Glutamatergic neuron (in vitro differentiated cells): ENCODE data around the gene NPPA. TPM values are rescaled to one million over a fixed set of nuclear protein-coding genes. Genes with fewer than 3 reads are reported as not detected.
A peak's percentile ranks its signal among the peaks of the same experiment; 100 is the strongest.

Source experiments
- DNase-seq: peaks from one replicate; pipeline ENCODE4 v3.0.0; 2022
- H3K27ac Mint-ChIP-seq: one replicate; pipeline ENCODE4 v1.8.0; 2020; ENCODE audit warnings: mild to moderate bottlenecking, mixed read lengths, inconsistent platforms; ENCODE audit not compliant: unreplicated experiment
- H3K27me3 Mint-ChIP-seq: one replicate; pipeline ENCODE4 v1.8.0; 2020; ENCODE audit warnings: mild to moderate bottlenecking, moderate library complexity, mixed read lengths, inconsistent platforms; ENCODE audit not compliant: unreplicated experiment
- H3K36me3 Mint-ChIP-seq: one replicate; pipeline ENCODE4 v1.8.0; 2020; ENCODE audit warnings: mild to moderate bottlenecking, mixed read lengths, inconsistent platforms; ENCODE audit not compliant: unreplicated experiment
- H3K4me1 Mint-ChIP-seq: one replicate; pipeline ENCODE4 v1.8.0; 2020; ENCODE audit warnings: mild to moderate bottlenecking, low read depth, mixed read lengths, inconsistent platforms; ENCODE audit not compliant: unreplicated experiment
- H3K4me3 Mint-ChIP-seq: one replicate; pipeline ENCODE4 v1.8.0; 2020; ENCODE audit warnings: mild to moderate bottlenecking, mixed read lengths, inconsistent platforms; ENCODE audit not compliant: unreplicated experiment
- H3K9me3 Mint-ChIP-seq: one replicate; pipeline ENCODE4 v1.8.0; 2020; ENCODE audit warnings: mild to moderate bottlenecking, moderate library complexity, mixed read lengths, inconsistent platforms; ENCODE audit not compliant: unreplicated experiment
- total RNA-seq: library from RNA; stranded (reverse); fragmentation: NEBNext Ultra II Directional; extraction: Animal tissue kit (Norgen Biotek cat#: 25700); gene quantifications from one replicate; pipeline ENCODE4 v1.2.1, GENCODE V29; 2021; ENCODE audit not compliant: unreplicated experiment
- TF ChIP-seq, protein P1 (sequence below): fragments of 200-600 bp; sonication (generic); IDR thresholded peaks from one replicate; pipeline ENCODE4 v1.5.0; 2021; ENCODE audit not compliant: partially characterized antibody, unreplicated experiment

NPPA gene
- total RNA-seq, 1 donor from 2014 or later, result not detected

DNA sequence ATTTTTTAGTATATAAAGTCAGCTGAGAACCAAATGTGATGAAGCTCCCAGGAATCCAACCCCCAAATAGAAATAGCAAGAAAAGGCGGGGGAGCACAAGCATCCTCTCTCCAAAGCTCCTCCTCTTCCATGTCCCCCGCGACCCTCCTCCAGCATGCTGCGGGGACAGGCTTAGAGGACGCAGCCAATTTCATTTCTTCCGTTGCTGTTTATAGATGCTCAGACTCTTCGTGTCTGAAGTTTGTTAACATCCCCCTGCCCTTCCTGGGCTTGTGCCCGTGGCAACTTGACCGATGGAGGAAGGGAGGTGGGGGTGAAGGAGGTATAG, 754 bp upstream of the NPPA start:
- Mint-ChIP-seq H3K27ac (peak overlapping the region; percentile 55), H3K9me3 (peaks cover 4% of the 10 kb centered on the region), H3K4me3 (no peak overlapping the region), H3K4me1 (peaks cover 22% of the 10 kb centered on the region), H3K36me3 (no peaks in the 10 kb centered on the region), H3K27me3 (peaks cover 1% of the 10 kb centered on the region)
- DNase-seq, result no peak
- TF ChIP-seq, protein P1, sequence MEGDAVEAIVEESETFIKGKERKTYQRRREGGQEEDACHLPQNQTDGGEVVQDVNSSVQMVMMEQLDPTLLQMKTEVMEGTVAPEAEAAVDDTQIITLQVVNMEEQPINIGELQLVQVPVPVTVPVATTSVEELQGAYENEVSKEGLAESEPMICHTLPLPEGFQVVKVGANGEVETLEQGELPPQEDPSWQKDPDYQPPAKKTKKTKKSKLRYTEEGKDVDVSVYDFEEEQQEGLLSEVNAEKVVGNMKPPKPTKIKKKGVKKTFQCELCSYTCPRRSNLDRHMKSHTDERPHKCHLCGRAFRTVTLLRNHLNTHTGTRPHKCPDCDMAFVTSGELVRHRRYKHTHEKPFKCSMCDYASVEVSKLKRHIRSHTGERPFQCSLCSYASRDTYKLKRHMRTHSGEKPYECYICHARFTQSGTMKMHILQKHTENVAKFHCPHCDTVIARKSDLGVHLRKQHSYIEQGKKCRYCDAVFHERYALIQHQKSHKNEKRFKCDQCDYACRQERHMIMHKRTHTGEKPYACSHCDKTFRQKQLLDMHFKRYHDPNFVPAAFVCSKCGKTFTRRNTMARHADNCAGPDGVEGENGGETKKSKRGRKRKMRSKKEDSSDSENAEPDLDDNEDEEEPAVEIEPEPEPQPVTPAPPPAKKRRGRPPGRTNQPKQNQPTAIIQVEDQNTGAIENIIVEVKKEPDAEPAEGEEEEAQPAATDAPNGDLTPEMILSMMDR, result no peak

- peak overlapping the region; percentile 43 for H3K27ac Mint-ChIP-seq
- H3K4me1 Mint-ChIP-seq, result peaks cover 22% of the 10 kb centered on the region
- peaks cover 1% of the 10 kb centered on the region for H3K27me3 Mint-ChIP-seq
- TF ChIP-seq, protein P1, result peak; percentile 28
- H3K9me3 Mint-ChIP-seq, result peaks cover 4% of the 10 kb centered on the region
- no peak overlapping the region for H3K4me3 Mint-ChIP-seq
- peak; percentile 71 for DNase-seq
- no peaks in the 10 kb centered on the region for H3K36me3 Mint-ChIP-seq
Observed at GRCh38 chr1:11845641-11846335, 1.8 kb downstream of the NPPA start.

GRCh38 chr1:11842154-11843041, 5.2 kb downstream of the NPPA start:
- Mint-ChIP-seq H3K27me3 (peaks cover 7% of the 10 kb centered on the region), H3K9me3 (peaks cover 4% of the 10 kb centered on the region), H3K36me3 (peaks cover 5% of the 10 kb centered on the region), H3K4me1 (peaks cover 10% of the 10 kb centered on the region), H3K27ac (peak overlapping the region; percentile 29), H3K4me3 (no peak overlapping the region)
- TF ChIP-seq, protein P1, result no peak
- DNase-seq, result no peak

GRCh38 chr1:11841245-11842153, 6.1 kb downstream of the NPPA start:
- peaks cover 5% of the 10 kb centered on the region for H3K36me3 Mint-ChIP-seq
- H3K27me3 Mint-ChIP-seq, result peaks cover 7% of the 10 kb centered on the region
- no peak for DNase-seq
- H3K4me3 Mint-ChIP-seq, result no peak overlapping the region
- no peak overlapping the region for H3K27ac Mint-ChIP-seq
- TF ChIP-seq, protein P1, result no peak
- peaks cover 4% of the 10 kb centered on the region for H3K9me3 Mint-ChIP-seq
- peaks cover 8% of the 10 kb centered on the region for H3K4me1 Mint-ChIP-seq
